ENCODE data around the gene PGA3. TPM values are rescaled to one million over a fixed set of nuclear protein-coding genes. Genes with fewer than 3 reads are reported as not detected.
"Not testable (repeated sequence)": the region's sequence is repeated elsewhere in the genome, so short reads cannot be mapped to it uniquely, and the experiment has no call there.

PGA3 gene
- total RNA-seq, 1 donor from 2014 or later, result not detected

DNA sequence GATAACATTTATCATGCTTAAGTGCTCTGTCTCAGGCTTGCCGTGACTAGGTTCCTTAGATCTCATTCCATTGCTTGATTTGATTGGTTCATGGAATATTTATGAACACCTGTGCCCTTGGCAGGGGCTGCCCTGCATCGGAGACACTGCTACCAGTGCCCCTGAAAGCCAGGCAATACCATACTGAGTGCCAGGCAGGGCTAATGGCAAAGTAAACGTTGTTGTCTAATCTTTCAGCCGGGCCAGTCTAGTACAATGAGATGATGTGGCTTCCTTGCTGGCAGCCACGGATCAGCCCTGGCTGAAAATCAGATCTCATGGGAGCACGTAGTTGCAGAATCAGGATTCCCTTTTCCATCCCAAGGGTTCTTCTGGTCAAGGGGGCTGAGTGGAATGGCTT is 5.0 kb upstream of the PGA3 start:
- ATAC-seq (no peak), DNase-seq (no peak)
- intact Hi-C loops (cut with micrococcal nuclease), result no loop called here

- intact Hi-C loops (cut with micrococcal nuclease), result no loop called here
- no peak for ATAC-seq
These were observed 4.3 kb upstream of the PGA3 start for GRCh38 chr11:61198948-61199523.

GRCh38 chr11:61201476-61201875 is 1.8 kb upstream of the PGA3 start:
- intact Hi-C loops (cut with micrococcal nuclease), result no loop called here
- ATAC-seq (no peak), DNase-seq (no peak)

More at GRCh38 chr11:61198948-61199523, 4.3 kb upstream of the PGA3 start:
- DNase-seq, result no peak

- ATAC-seq, result peak; percentile 68
- DNase-seq; intact Hi-C loops (cut with micrococcal nuclease): not testable (repeated sequence)
These were observed 558 bp downstream of the PGA3 start for GRCh38 chr11:61203873-61204272.

DNA sequence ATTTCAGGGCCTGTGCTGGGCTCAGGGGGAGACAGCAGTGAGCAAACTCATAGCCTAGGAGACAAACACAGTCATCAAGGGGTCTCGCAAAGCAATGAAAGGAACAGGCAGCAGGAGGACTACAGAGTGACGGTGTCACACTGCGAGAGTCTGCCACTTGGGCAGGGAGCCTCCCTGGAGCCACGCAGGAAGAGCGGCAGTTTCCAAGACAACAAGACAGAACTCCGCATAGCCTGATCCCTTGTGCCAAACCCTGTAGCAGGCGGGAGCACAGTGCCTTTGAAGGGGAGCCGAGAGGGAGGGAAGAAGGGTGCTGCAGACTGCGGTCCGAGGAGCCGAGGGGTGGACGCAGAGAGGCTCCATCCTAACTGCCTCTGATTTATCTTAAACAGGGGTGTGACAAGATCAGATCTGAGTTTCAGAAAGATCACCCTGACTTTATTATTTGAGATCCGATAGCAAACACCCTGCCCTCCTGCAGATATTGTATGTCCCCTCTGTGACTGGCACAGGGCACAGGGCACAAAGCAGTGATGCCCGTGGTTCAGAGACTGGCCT is 1.3 kb downstream of the PGA3 start:
- ATAC-seq; DNase-seq; intact Hi-C loops (cut with micrococcal nuclease): not testable (repeated sequence)

DNA sequence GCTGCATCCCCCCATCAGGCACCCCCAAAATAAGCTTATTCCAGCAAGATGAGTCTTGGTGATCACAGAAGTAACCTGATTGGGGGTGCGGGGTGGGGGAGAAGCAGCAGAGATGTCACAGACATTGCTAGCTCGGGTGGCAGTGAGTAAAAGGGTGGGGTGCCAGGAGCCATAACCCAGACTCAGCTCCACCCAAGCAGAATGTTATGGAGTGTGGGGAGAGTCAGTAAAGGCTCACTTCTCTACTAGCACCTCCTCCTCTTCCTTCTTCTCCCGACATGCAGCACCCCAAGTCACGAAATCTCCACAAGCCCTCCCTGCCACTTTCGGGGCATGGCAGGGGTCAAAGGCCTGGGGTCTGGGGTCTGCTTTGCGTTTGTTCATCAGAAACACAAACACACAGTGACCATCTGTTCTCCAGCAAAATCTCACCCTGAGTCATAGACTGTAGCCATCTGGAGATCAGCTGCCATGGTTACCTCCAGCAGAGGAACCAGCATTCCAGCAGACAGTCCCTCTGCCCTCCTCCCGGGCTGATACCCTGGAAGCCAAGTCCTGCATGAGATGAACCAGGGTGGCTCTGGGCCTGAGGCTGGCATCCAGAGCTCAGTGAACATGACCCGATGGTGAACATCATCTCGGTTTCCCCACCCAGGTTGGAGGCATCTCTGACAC is 4.5 kb downstream of the PGA3 start:
- ATAC-seq; DNase-seq; intact Hi-C loops (cut with micrococcal nuclease): not testable (repeated sequence)

GRCh38 chr11:61210629-61211028 is 7.3 kb downstream of the PGA3 start:
- peak; percentile 51 for ATAC-seq
- intact Hi-C loops (cut with micrococcal nuclease); DNase-seq: not testable (repeated sequence)

DNA sequence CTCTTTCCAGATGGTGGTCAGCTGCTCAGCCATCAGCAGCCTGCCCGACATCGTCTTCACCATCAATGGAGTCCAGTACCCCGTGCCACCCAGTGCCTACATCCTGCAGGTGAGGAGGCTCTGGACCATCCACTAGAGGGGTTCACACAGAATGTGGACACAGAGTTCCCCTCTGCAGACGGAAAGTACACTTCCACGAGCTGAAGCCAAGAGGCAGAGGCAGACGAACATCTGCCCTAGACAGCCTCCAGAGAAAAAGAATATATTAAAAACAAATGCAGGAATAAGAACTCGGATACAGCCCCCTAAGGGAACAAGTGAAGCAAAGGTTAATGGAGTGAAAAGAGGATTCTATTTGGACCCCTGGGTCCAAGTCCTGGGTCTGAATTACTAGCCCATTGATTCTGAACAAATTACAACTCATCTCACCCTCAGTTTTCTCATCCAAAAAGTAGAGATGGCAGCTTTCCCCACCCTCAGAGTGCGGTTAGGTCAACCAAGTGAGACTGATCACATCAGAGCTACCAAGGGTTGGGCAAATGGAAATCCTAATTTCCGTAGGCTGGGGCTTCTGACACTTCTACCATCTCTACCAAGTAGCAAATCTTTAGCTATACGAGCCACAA is 8.1 kb downstream of the PGA3 start:
- intact Hi-C loops (cut with micrococcal nuclease); DNase-seq: not testable (repeated sequence)
- peak; percentile 43 for ATAC-seq

- peak; percentile 81 for ATAC-seq
- DNase-seq; intact Hi-C loops (cut with micrococcal nuclease): not testable (repeated sequence)
These were observed 8.9 kb downstream of the PGA3 start for GRCh38 chr11:61212202-61212601.

- DNase-seq; intact Hi-C loops (cut with micrococcal nuclease): not testable (repeated sequence)
These were observed 10.5 kb downstream of the PGA3 start for GRCh38 chr11:61213711-61214324.

DNA sequence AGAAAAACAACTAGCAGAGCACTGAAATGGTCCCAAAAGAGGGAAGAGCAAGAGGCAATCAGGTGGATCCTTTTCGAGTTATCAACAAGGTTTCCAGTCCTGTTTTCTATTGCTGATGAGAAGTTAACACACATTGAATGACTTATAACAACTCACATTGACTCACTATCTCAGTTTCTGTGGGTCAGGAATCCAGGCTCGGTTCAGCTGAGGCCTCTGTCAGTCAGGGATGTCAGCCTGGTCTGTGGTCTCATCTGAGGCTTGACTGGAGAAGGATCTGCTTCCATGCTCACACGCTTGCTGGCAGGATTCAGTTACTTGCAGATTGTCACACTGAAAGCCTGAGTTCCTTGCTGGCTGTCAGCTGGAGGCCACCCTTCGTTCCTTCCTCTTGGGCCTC is 15.0 kb downstream of the PGA3 start:
- ATAC-seq; DNase-seq; intact Hi-C loops (cut with micrococcal nuclease): not testable (repeated sequence)

More at GRCh38 chr11:61213711-61214324, 10.5 kb downstream of the PGA3 start:
- not testable (repeated sequence) for ATAC-seq

DNA sequence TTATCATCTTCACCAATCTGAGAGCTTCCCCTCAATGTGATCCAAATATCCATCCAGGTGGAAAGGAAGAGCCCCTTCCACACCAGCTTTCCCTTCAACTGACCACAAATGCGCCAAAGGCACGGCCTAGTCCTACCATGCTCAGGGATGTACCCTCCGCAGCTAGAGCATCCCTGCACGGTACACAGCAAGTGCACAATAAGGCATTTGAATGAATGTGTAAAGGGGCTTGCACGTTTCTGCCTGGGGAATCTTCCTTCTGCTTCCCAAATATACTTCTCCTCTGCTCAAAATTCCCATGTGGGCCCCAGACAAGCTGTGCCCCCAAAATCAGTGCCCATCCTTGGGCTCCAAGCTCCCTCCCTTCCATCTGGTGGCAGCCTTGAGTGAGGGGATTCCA is 15.7 kb downstream of the PGA3 start:
- ATAC-seq; DNase-seq; intact Hi-C loops (cut with micrococcal nuclease): not testable (repeated sequence)

- ATAC-seq; intact Hi-C loops (cut with micrococcal nuclease); DNase-seq: not testable (repeated sequence)
These were observed 18.7 kb downstream of the PGA3 start, which contains the start of gene PGA4 for GRCh38 chr11:61222047-61222446. TSS of gene PGA4 (plus strand) at chr11:61222347. CDS start at chr11:61222401, 54 bp downstream.

DNA sequence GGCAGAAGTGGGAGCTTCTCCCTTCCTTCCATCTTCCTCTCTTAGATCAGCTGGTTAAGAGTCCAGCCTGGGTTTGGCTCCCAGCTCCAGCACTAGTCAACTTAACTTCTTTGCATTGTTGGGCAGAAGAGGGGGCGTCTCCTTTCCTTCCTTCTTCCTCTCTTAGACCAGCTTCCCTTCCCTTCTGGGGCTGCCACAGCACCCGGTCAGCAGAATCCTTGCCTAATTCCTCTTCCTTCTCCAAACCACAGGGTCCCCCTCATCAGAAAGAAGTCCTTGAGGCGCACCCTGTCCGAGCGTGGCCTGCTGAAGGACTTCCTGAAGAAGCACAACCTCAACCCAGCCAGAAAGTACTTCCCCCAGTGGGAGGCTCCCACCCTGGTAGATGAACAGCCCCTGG is 19.4 kb downstream of the PGA3 start:
- DNase-seq; intact Hi-C loops (cut with micrococcal nuclease): not testable (repeated sequence)
- ATAC-seq, result peak; percentile 69

GRCh38 chr11:61226457-61227137 is 23.3 kb downstream of the PGA3 start:
- intact Hi-C loops (cut with micrococcal nuclease); ATAC-seq; DNase-seq: not testable (repeated sequence)

- intact Hi-C loops (cut with micrococcal nuclease); DNase-seq: not testable (repeated sequence)
- peak; percentile 56 for ATAC-seq
These were observed 26.1 kb downstream of the PGA3 start for GRCh38 chr11:61229458-61229857.

- peak; percentile 81 for ATAC-seq
- intact Hi-C loops (cut with micrococcal nuclease); DNase-seq: not testable (repeated sequence)
These were observed 27.7 kb downstream of the PGA3 start for GRCh38 chr11:61231033-61231432.

DNA sequence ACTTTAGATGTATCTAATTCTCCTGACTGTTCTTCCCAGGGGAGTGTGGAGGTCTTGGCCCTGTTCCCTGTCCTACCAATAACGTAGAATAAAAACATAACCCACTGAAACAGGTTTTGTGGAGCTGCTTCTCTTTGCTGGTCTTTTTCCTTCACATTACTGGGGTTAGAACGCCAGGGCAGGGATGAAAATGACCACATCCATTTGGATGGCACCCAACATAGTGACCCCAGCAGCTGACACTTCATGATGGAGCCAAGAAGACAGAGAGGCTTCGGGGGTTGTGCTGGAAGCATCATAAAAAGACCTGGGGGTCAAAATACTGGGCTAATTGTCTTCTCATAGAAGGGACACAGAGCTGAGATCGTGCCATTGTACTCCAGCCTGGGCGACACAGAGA is 28.3 kb downstream of the PGA3 start:
- intact Hi-C loops (cut with micrococcal nuclease); DNase-seq; ATAC-seq: not testable (repeated sequence)
